ENCODE data around the gene IZUMO4. TPM values are rescaled to one million over a fixed set of nuclear protein-coding genes. Genes with fewer than 3 reads are reported as not detected.
"Not testable (repeated sequence)": the region's sequence is repeated elsewhere in the genome, so short reads cannot be mapped to it uniquely, and the experiment has no call there.

IZUMO4 gene
- total RNA-seq, 1 donor from 2014 or later, result 5.8 TPM

DNA sequence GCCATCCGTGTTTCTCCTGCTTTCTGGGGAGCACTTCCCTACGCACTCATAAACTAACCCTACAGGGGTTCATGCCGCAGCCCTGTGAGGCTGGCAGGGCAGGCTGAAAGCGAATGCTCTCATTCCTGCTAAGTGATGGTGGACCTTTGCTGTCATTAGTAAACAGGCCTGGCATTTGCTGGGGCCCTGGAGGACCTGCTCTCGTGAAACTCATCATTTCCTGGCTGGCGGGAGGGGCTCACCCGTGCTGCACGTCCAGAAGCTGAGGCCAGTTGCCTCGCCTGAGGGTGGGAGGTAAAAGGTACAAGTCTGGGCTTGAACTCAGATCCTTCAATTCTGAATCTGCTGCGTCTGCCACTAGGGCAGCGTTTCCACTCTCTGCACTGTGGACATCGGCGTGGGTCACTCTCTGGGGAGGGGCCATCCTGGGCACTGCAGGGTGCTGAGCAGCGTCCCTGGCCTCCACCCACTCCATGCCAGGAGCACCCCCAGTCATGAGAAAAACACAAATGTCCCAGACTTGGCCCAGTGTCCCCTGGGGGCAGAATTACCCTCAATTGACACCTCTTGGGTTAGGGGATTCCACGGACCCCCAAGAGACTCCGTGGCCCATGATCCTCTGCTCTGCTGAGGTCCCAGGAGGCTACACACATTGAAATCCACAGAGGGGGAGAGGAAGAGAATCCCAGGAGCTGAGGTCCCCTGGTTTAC is 7.6 kb upstream of the IZUMO4 start:
- Histone ChIP-seq H3K9me3 (ENCODE audit: insufficient read depth, low read depth, low read length) (no peaks in the 10 kb centered on the region), H3K4me3 (ENCODE audit: insufficient read depth, low read depth, low read length) (no peak overlapping the region), H3K4me2 (ENCODE audit: low read length) (peak overlapping the region; percentile 84), H3K36me3 (ENCODE audit: insufficient read depth, low read length) (peaks cover 9% of the 10 kb centered on the region), H3K79me2 (ENCODE audit: insufficient read depth, low read length) (peaks cover 58% of the 10 kb centered on the region), H3K4me1 (ENCODE audit: insufficient read depth, low read length) (peaks cover 26% of the 10 kb centered on the region), H3K9ac (ENCODE audit: low read length) (peak overlapping the region; percentile 64), H4K20me1 (ENCODE audit: insufficient read depth, low read length) (peaks cover 35% of the 10 kb centered on the region), H3K27ac (ENCODE audit: low read depth, low read length) (peak overlapping the region; percentile 65), H3K27me3 (ENCODE audit: insufficient read depth, low read length) (no peaks in the 10 kb centered on the region), H2AFZ (ENCODE audit: low read depth, low read length) (no peak overlapping the region)
- peak overlapping the region; percentile 40 for H3K4me3 Mint-ChIP-seq (ENCODE audit: unreplicated experiment)
- peaks cover 39% of the 10 kb centered on the region for H3K4me1 Mint-ChIP-seq (ENCODE audit: low read depth, unreplicated experiment)
- no peak for TF ChIP-seq EZH2 (IDR thresholded peaks at IDR 0.05; ENCODE audit: insufficient read depth, low read length)
- TF ChIP-seq, protein P1, sequence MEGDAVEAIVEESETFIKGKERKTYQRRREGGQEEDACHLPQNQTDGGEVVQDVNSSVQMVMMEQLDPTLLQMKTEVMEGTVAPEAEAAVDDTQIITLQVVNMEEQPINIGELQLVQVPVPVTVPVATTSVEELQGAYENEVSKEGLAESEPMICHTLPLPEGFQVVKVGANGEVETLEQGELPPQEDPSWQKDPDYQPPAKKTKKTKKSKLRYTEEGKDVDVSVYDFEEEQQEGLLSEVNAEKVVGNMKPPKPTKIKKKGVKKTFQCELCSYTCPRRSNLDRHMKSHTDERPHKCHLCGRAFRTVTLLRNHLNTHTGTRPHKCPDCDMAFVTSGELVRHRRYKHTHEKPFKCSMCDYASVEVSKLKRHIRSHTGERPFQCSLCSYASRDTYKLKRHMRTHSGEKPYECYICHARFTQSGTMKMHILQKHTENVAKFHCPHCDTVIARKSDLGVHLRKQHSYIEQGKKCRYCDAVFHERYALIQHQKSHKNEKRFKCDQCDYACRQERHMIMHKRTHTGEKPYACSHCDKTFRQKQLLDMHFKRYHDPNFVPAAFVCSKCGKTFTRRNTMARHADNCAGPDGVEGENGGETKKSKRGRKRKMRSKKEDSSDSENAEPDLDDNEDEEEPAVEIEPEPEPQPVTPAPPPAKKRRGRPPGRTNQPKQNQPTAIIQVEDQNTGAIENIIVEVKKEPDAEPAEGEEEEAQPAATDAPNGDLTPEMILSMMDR (IDR thresholded peaks at IDR 0.05; ENCODE audit: insufficient read depth, low read depth, low read length), result no peak
- peak; percentile 21 for DNase-seq (ENCODE audit: low read depth)
- H3K9me3 Mint-ChIP-seq (ENCODE audit: unreplicated experiment), result no peaks in the 10 kb centered on the region
- peak overlapping the region; percentile 85 for H3K27ac Mint-ChIP-seq (ENCODE audit: unreplicated experiment)
- H3K36me3 Mint-ChIP-seq (ENCODE audit: low read depth, unreplicated experiment), result peaks cover 7% of the 10 kb centered on the region
- FAIRE-seq, result no peak
- no peaks in the 10 kb centered on the region for H3K27me3 Mint-ChIP-seq (ENCODE audit: low read depth, unreplicated experiment)

DNA sequence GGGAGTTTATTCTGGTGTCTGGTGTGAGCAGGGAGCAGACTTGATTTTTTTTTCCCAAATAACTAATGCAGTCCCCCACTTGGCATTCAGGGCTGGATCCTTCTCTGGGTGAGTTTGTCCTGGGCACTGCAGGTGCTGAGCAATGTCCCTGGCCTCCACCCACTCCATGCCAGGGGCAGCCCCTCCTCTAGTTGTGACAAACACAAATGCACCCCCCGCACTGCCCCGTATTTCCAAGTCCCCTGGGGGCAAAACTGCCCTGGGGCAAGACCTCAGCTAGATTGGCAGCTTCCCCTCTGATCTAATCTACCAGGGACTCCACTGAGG is 7.0 kb upstream of the IZUMO4 start:
- Histone ChIP-seq H3K4me3 (ENCODE audit: insufficient read depth, low read depth, low read length) (no peak overlapping the region), H3K27me3 (ENCODE audit: insufficient read depth, low read length) (no peaks in the 10 kb centered on the region), H3K27ac (ENCODE audit: low read depth, low read length) (peak overlapping the region; percentile 65), H2AFZ (ENCODE audit: low read depth, low read length) (no peak overlapping the region), H3K9ac (ENCODE audit: low read length) (peak overlapping the region; percentile 64), H3K9me3 (ENCODE audit: insufficient read depth, low read depth, low read length) (no peaks in the 10 kb centered on the region), H3K79me2 (ENCODE audit: insufficient read depth, low read length) (peaks cover 63% of the 10 kb centered on the region), H3K4me1 (ENCODE audit: insufficient read depth, low read length) (peaks cover 31% of the 10 kb centered on the region), H3K36me3 (ENCODE audit: insufficient read depth, low read length) (peaks cover 7% of the 10 kb centered on the region), H3K4me2 (ENCODE audit: low read length) (peak overlapping the region; percentile 84), H4K20me1 (ENCODE audit: insufficient read depth, low read length) (peaks cover 35% of the 10 kb centered on the region)
- Mint-ChIP-seq H3K27ac (ENCODE audit: unreplicated experiment) (peak overlapping the region; percentile 62), H3K4me1 (ENCODE audit: low read depth, unreplicated experiment) (peaks cover 44% of the 10 kb centered on the region), H3K4me3 (ENCODE audit: unreplicated experiment) (no peak overlapping the region), H3K36me3 (ENCODE audit: low read depth, unreplicated experiment) (peaks cover 11% of the 10 kb centered on the region), H3K9me3 (ENCODE audit: unreplicated experiment) (no peaks in the 10 kb centered on the region), H3K27me3 (ENCODE audit: low read depth, unreplicated experiment) (no peaks in the 10 kb centered on the region)
- TF ChIP-seq, protein P1 (IDR thresholded peaks at IDR 0.05; ENCODE audit: insufficient read depth, low read depth, low read length), result no peak
- TF ChIP-seq EZH2 (IDR thresholded peaks at IDR 0.05; ENCODE audit: insufficient read depth, low read length), result no peak
- DNase-seq (ENCODE audit: low read depth), result no peak
- FAIRE-seq, result no peak

DNA sequence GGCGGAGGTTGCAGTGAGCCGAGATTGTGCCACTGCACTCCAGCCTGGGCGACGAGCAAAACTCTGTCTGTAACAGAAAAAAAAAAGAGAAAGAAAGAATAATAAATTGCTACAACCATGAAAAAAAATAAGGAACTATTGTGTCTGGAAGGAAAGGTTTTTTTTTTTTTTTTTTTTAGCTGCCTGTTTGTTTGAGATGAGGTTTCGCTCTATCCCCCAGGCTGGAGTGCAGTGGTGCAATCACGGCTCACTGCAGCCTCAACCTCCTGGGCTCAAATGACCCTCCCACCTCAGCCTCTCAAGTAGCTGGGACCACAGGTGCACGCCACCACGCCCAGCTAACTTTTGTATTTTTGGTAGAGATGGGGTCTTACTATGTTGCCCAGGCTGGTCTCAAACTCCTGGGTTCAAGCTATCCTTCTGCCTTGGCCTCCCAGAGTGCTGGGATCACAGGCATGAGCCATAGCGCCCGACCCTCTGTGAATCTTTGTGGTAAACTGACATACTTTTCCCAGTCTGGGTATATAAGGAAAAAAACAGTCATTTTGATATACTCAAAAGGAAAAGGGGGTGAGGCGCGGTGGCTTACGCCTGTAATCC is 4.7 kb upstream of the IZUMO4 start:
- not testable (repeated sequence) for FAIRE-seq; H3K9me3 ChIP-seq (ENCODE audit: insufficient read depth, low read depth, low read length); H3K4me3 ChIP-seq (ENCODE audit: insufficient read depth, low read depth, low read length); H2AFZ ChIP-seq (ENCODE audit: low read depth, low read length); H3K9me3 Mint-ChIP-seq (ENCODE audit: unreplicated experiment); H3K27ac ChIP-seq (ENCODE audit: low read depth, low read length); H3K36me3 Mint-ChIP-seq (ENCODE audit: low read depth, unreplicated experiment); DNase-seq (ENCODE audit: low read depth); H3K9ac ChIP-seq (ENCODE audit: low read length); H3K27me3 ChIP-seq (ENCODE audit: insufficient read depth, low read length); H3K27ac Mint-ChIP-seq (ENCODE audit: unreplicated experiment); H3K27me3 Mint-ChIP-seq (ENCODE audit: low read depth, unreplicated experiment); H3K4me2 ChIP-seq (ENCODE audit: low read length); H3K4me3 Mint-ChIP-seq (ENCODE audit: unreplicated experiment); H3K36me3 ChIP-seq (ENCODE audit: insufficient read depth, low read length)
- peaks cover 28% of the 10 kb centered on the region for H4K20me1 ChIP-seq (ENCODE audit: insufficient read depth, low read length)
- peaks cover 72% of the 10 kb centered on the region for H3K79me2 ChIP-seq (ENCODE audit: insufficient read depth, low read length)
- H3K4me1 Mint-ChIP-seq (ENCODE audit: low read depth, unreplicated experiment), result peaks cover 36% of the 10 kb centered on the region
- H3K4me1 ChIP-seq (ENCODE audit: insufficient read depth, low read length), result peaks cover 31% of the 10 kb centered on the region

Data from astrocyte (in vitro differentiated cells and primary cell).